ENCODE results near the gene VSIG10L2.

DNA sequence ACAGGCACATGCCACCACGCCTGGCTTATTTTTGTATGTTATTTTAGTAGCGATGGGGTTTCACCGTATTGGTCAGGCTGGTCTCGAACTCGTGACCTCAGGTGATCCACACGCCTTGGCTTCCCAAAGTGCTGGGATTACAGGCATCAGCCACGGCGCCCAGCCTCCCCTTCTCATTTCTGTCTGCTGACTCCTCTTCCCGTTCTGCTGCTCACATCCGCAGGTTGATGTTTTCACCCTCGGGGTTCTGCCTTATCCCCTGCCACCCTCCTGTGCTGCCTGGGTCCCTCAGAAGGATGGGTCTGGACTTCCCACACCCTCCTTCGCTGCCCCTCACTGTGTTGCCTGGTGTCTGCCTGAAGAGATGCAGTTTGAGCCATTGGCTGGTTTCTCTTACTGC is 19.2 kb upstream of the VSIG10L2 start:
- no peak for TF ChIP-seq EZH2 (IDR thresholded peaks at IDR 0.05; ENCODE audit: insufficient read depth, poor library complexity, severe bottlenecking)
- no peak for TF ChIP-seq EZH2phosphoT487 (IDR thresholded peaks at IDR 0.05; ENCODE audit: insufficient read depth, low read depth)

All from GM23248 (cell line).